Keratinocyte (primary cell): ENCODE measurements around the gene FOCAD. TPM values are rescaled to one million over a fixed set of nuclear protein-coding genes. Genes with fewer than 3 reads are reported as not detected.

Source experiments
- DNase-seq: peaks from one replicate; pipeline ENCODE4 v3.0.0-alpha.2; 2011; ENCODE audit warnings: low read depth, missing footprints, low spot score
- FAIRE-seq: peaks from 2 replicates; lab custom pipeline; 2011; peaks lifted over from hg19 to GRCh38; lab: Jason Lieb, UNC
- H2AFZ ChIP-seq: 2 replicates; pipeline ENCODE4 v1.6.0; 2012; ENCODE audit warnings: low read length, control low read depth, inconsistent platforms; ENCODE audit not compliant: control insufficient read depth
- H3K27ac ChIP-seq: 2 replicates; pipeline ENCODE4 v1.5.1; 2011; ENCODE audit warnings: low read length; ENCODE audit not compliant: control insufficient read depth, insufficient read depth
- H3K27me3 ChIP-seq: 3 replicates; pipeline ENCODE4 v1.6.0; 2011; ENCODE audit warnings: low read length; ENCODE audit not compliant: control insufficient read depth, insufficient read depth; ENCODE audit errors: extremely low read depth
- H3K36me3 ChIP-seq, 2 experiments: 2 replicates in 1 of 2; 3 replicates in 1 of 2; pipeline ENCODE4 v1.5.1; 2011; ENCODE audit warnings: low read length in 2 of 2, mild to moderate bottlenecking in 1 of 2; ENCODE audit not compliant: control insufficient read depth in 2 of 2, insufficient read depth in 2 of 2; ENCODE audit errors: extremely low read depth in 1 of 2
- H3K4me1 ChIP-seq: 3 replicates; pipeline ENCODE4 v1.5.1; 2011; ENCODE audit warnings: low read length; ENCODE audit not compliant: control insufficient read depth, insufficient read depth; ENCODE audit errors: extremely low read depth
- H3K4me2 ChIP-seq: 3 replicates; pipeline ENCODE4 v1.6.0; 2011; ENCODE audit warnings: low read depth, low read length; ENCODE audit not compliant: control insufficient read depth, insufficient read depth; ENCODE audit errors: extremely low read depth
- H3K4me3 ChIP-seq, 3 experiments: fragments of 200-600 bp in 1 of 3; sonication (generic) in 1 of 3; 2 replicates in 2 of 3; 3 replicates in 1 of 3; pipeline ENCODE4 v1.5.1; 2011 to 2016; ENCODE audit warnings: low read length in 3 of 3, mild to moderate bottlenecking in 3 of 3, control low read depth in 2 of 3, inconsistent platforms in 1 of 3, low read depth in 1 of 3, mixed read lengths in 1 of 3, mixed run types in 1 of 3, moderate library complexity in 1 of 3; ENCODE audit not compliant: control insufficient read depth in 2 of 3, insufficient read depth in 2 of 3; ENCODE audit errors: extremely low read depth in 1 of 3
- H3K79me2 ChIP-seq: 2 replicates; pipeline ENCODE4 v1.6.0; 2012; ENCODE audit warnings: low read length; ENCODE audit not compliant: control insufficient read depth, insufficient read depth
- H3K9ac ChIP-seq: 3 replicates; pipeline ENCODE4 v1.6.0; 2011; ENCODE audit warnings: low read length; ENCODE audit not compliant: control insufficient read depth, insufficient read depth; ENCODE audit errors: extremely low read depth
- H3K9me1 ChIP-seq: 3 replicates; pipeline ENCODE4 v1.6.0; 2011; ENCODE audit warnings: low read length; ENCODE audit not compliant: control insufficient read depth, insufficient read depth; ENCODE audit errors: extremely low read depth
- H3K9me3 ChIP-seq: 2 replicates; pipeline ENCODE4 v1.5.1; 2012; ENCODE audit warnings: low read depth, low read length; ENCODE audit not compliant: control insufficient read depth
- H4K20me1 ChIP-seq: 3 replicates; pipeline ENCODE4 v1.6.0; 2011; ENCODE audit warnings: low read length; ENCODE audit not compliant: control insufficient read depth, insufficient read depth; ENCODE audit errors: extremely low read depth
- CTCF ChIP-seq, 3 experiments: IDR thresholded peaks in 1 of 3; conservative IDR thresholded peaks in 1 of 3; optimal IDR thresholded peaks in 1 of 3; 2 replicates in 2 of 3; 3 replicates in 1 of 3; pipeline versions ENCODE3 to v1.5.1; 2011; ENCODE audit warnings: low read length in 3 of 3, mild to moderate bottlenecking in 3 of 3, moderate library complexity in 2 of 3, control low read depth in 1 of 3, inconsistent platforms in 1 of 3; ENCODE audit not compliant: insufficient read depth in 2 of 3; ENCODE audit errors: extremely low read depth in 1 of 3
- EZH2 ChIP-seq: IDR thresholded peaks from one replicate; pipeline ENCODE4 v1.6.1; 2012; ENCODE audit warnings: inconsistent platforms, mild to moderate bottlenecking, low read length, moderate library complexity
- dilution Hi-C: fragments of 300-500 bp; cut with MboI; formaldehyde crosslinking; loops from one replicate; pipeline ENCODE4 v1.7.0; 2020; ENCODE audit warnings: low sequenced_read_pairs; ENCODE audit not compliant: extremely low pct_ligation_motif_present
- polyA plus RNA-seq, 5 experiments: library from polyadenylated mRNA; depleted of rRNA in 3 of 5; stranded (reverse) in 3 of 5; stranded (forward) in 1 of 5; unstranded in 1 of 5; fragments of >200 nt; gene quantifications; 1 replicate in 1 of 5; 2 replicates in 3 of 5; 3 replicates in 1 of 5; pipeline versions ENCODE4 v1.2.1 to v1.2.3, GENCODE V29; 2011 to 2012; ENCODE audit warnings: missing spikeins in 2 of 5, low read depth in 1 of 5, low replicate concordance in 1 of 5

The FOCAD gene
- polyA plus RNA-seq, 1 donor (not counting 4 experiments of a cell fraction or from before 2014, with no cell fraction given) = 33.1 TPM

GRCh38 chr9:20732118-20732517 lies 48.1 kb downstream of the FOCAD start:
- TF ChIP-seq EZH2 = no peak
- no peak for TF ChIP-seq CTCF (optimal IDR thresholded peaks at IDR 0.05 in 1 of 3, IDR thresholded peaks at IDR 0.05 in 1 of 3, conservative IDR thresholded peaks at IDR 0.05 in 1 of 3; ENCODE audit: extremely low read depth in 1 of 3, insufficient read depth in 2 of 3, low read length in 3 of 3)
- Histone ChIP-seq H3K27me3 (no peaks in the 10 kb centered on the region), H3K9ac (peak overlapping the region; percentile 24), H3K4me3 (no peak overlapping the region), H3K4me2 (peak overlapping the region; percentile 44), H3K27ac (peak overlapping the region; percentile 74), H4K20me1 (no peaks in the 10 kb centered on the region), H2AFZ (peak overlapping the region; percentile 43), H3K9me1 (no peaks in the 10 kb centered on the region), H3K9me3 (no peaks in the 10 kb centered on the region), H3K4me1 (peaks cover 16% of the 10 kb centered on the region), H3K79me2 (no peaks in the 10 kb centered on the region), H3K36me3 (no peaks in the 10 kb centered on the region)
- dilution Hi-C loops = no loop called here
- FAIRE-seq (peak; percentile 85), DNase-seq (peak; percentile 49)

GRCh38 chr9:20734275-20734674 lies 50.2 kb downstream of the FOCAD start:
- Histone ChIP-seq H3K27me3 (no peaks in the 10 kb centered on the region), H3K4me1 (peaks cover 11% of the 10 kb centered on the region), H3K79me2 (no peaks in the 10 kb centered on the region), H3K4me2 (no peak overlapping the region), H2AFZ (no peak overlapping the region), H3K27ac (no peak overlapping the region), H3K9me3 (no peaks in the 10 kb centered on the region), H3K9me1 (no peaks in the 10 kb centered on the region), H3K4me3 (no peak overlapping the region), H3K9ac (no peak overlapping the region), H3K36me3 (peaks cover 0 to 3% of the 10 kb centered on the region in 2 experiments), H4K20me1 (no peaks in the 10 kb centered on the region)
- DNase-seq (no peak), FAIRE-seq (no peak)
- dilution Hi-C loops = no loop called here
- no peak for TF ChIP-seq EZH2
- TF ChIP-seq CTCF (optimal IDR thresholded peaks at IDR 0.05 in 1 of 3, IDR thresholded peaks at IDR 0.05 in 1 of 3, conservative IDR thresholded peaks at IDR 0.05 in 1 of 3; ENCODE audit: extremely low read depth in 1 of 3, insufficient read depth in 2 of 3, low read length in 3 of 3) = no peak
